Measurements from ENCODE around the gene UPP2.

DNA sequence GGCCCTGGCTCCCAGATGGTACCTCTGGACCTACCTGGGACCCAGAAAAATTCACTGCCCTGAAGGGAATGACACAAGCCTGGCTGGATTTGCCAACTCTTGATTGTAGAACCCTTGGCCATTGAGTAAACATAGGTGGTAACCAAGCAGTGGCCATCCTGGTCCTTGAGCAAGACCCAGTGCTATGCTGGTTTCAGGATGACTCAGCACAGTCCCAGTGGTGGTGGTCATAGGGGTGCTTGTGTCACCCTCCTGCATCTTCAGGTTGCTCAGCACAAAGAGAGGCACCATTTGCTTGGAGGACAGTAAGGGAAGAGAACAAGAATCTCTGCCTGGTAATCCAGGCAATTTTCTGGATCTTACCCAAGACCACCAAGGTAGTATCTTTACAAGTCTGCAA is 52.9 kb downstream of the UPP2 start:
- TF ChIP-seq, protein P1, sequence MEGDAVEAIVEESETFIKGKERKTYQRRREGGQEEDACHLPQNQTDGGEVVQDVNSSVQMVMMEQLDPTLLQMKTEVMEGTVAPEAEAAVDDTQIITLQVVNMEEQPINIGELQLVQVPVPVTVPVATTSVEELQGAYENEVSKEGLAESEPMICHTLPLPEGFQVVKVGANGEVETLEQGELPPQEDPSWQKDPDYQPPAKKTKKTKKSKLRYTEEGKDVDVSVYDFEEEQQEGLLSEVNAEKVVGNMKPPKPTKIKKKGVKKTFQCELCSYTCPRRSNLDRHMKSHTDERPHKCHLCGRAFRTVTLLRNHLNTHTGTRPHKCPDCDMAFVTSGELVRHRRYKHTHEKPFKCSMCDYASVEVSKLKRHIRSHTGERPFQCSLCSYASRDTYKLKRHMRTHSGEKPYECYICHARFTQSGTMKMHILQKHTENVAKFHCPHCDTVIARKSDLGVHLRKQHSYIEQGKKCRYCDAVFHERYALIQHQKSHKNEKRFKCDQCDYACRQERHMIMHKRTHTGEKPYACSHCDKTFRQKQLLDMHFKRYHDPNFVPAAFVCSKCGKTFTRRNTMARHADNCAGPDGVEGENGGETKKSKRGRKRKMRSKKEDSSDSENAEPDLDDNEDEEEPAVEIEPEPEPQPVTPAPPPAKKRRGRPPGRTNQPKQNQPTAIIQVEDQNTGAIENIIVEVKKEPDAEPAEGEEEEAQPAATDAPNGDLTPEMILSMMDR (IDR thresholded peaks at IDR 0.05; ENCODE audit: low read depth, low read length, poor library complexity, severe bottlenecking) = no peak
- no peak for TF ChIP-seq EZH2phosphoT487 (IDR thresholded peaks at IDR 0.05; ENCODE audit: borderline replicate concordance, low read length)
